CD4-positive, alpha-beta T cell treated with Interleukin-4 for 1 hour (primary cell): Measurements from ENCODE around the gene SASH3.
A peak's percentile ranks its signal among the peaks of the same experiment; 100 is the strongest.
"Not testable (repeated sequence)": the region's sequence is repeated elsewhere in the genome, so short reads cannot be mapped to it uniquely, and the experiment has no call there.

Experiments used
- DNase-seq, 2 donors: peaks; one replicate each; pipeline ENCODE4 v3.0.0-alpha.2; 2020 to 2022

The SASH3 gene

DNA sequence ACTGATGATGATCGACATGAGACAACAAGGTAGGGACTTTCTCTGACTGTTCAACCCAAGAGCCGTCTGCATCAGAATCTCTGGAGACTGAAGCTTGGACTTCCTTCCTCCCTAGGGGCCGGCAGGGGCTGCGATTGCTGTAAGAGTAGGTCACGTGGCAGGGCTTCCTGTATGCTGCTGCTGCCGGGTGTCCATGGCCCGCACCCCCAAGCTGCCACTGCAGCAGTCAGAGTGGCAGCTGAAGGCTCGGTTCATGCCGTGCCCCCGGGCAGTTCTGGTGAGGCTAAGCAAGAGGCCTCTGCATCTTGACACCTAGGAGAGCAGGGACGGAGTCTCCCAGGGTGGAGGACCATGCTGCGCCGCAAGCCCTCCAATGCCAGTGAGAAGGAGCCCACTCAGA, at the start of gene SASH3:
Gene SASH3 (plus strand): TSS at position 203 of the 400 bp plus-strand sequence. CDS start 149 bp downstream, at position 352.
- DNase-seq: peak; percentile 76 to 87

DNA sequence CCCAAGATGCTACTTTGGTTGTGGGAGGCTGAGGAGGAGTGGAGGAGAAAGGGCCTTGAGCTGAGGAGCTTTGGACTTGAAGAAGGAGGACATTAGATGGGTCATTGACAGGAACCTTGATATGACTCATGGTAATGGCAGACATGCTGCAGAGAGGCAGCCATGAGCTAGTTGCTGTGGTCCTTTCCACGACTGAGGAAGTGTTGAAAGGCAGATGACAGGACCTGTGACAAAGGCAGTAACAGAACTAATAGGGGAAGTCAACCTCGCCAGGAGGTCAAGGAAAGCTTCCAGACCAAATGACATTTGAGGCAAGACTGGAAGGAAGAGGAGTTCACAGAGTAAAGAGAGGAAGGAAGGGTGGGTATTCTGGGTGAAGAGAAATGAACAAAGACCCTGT, 48.5 kb upstream of the SASH3 start:
- peak in 1 of 2 donors; percentile 55 for DNase-seq

DNA sequence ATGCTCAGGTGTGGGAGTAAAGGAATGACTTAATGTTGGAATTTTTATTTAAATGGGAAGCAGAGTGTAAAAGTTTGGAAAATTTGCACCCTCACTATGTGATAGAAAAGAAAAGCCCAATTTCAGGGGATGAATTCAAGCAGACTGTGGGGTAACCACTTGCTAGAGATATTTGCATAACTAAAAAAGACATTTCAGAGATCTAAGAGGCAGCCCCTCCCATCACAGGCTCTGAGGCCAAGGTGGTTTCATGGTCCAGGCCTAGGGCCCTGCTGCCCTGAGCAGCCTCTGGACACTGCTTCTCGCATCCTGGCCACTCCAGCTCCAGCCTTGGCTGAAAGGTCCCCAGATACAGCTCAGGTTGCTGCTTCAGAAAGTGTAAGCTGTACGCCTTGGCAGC, 46.9 kb upstream of the SASH3 start:
- DNase-seq: peak in 1 of 2 donors; percentile 10

DNA sequence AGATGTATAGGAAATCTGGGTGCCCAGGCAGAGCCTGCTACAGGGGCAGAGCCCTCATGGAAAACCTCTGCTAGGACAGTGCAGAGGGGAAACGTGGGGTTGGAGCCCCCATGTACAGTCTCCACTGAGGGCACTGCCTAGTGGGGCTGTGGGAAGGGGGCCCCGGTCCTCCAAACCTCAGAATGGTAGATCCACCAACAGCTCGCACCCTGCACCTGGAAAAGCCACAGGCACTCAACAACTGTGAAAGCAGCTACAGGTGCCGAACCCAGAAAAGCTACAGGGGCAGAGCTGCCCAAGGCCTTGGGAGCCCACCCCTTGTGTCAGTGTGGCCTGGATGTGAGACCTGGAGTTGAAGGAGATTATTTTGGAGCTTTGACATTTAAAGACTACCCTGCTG, 46.4 kb upstream of the SASH3 start:
- peak in 1 of 2 donors; percentile 6 for DNase-seq

DNA sequence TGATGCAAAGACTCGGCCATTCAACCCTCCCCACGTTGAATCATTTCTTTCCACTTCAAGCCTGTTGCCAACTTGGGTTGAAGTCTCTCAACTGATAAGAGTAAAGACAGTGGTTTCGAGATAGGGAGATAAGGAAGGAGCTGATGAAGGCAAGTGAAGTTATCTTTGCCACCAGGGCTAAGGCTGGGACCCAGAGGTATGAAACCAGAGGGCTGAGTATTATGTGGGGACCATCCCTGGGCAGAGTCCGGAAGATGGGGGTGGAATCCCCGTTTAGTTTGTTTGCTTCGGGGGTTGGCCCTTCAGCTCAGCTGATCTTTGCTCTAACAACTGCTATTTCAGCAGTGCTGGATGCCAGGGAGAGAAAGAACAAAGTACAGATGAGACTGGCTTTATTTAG, 43.3 kb upstream of the SASH3 start:
- DNase-seq: peak in 1 of 2 donors; percentile 24

DNA sequence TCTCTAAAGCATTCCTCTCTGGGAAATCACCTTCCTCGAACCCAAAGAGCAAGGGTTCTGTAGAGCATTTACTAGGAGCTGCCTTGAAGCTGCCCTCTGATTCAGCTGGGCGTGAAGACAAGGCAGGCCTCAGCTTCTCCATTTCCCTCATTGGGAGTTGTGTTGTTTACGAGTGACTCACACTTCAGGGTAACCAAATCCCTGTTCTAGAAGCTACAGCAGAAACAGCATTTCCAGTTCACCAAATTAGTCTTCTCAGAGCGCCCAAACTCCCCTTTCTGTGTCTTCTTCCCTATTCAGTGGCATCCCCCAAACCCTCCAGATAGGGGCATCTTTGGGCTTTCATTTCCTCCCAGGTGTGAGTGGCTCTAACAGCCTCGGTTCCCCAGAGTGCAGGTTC, 41.8 kb upstream of the SASH3 start:
- peak in 1 of 2 donors; percentile 49 for DNase-seq

DNA sequence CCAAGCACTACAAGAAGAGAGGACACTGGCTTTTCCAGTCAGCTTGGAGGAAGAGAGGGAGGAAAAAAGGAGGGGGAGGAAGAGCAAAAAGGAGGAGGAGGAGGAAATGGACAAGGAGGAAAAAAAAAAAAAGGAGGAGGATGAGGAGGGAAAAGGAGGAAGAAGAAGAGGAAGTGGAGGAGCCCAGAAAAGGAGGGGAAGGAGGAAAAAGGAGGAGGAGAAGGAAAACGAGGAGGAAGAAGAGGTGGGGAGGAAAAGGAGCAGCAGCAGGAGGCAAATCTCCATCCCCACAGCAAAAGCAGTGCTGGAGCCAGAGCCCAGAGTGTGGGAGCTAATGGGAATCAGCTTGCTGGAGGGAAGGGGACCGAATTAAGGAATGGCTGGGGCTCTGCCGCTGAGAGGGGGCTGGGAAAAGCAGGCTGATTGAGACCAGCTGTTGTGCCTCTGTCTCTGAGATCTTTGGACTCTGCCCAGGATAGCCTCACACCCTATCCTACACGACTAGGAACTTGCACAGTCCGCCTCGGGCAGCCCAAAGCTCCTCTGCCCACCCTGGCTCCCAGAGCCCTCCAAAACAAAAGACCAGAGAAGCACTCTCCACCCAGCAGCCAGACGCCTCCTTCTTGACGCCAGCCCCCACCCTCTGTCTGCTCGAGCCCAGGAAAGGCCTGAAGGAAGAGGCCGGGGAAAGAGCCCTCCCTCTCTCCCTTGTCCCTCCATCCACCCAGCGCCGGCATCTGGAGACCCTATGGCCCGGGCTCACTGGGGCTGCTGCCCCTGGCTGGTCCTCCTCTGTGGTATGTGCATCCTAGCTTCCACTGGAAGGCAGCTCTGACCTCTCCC, 41.1 kb upstream of the SASH3 start, which contains the start of gene XPNPEP2:
Gene XPNPEP2 (plus strand): TSS at position 514 of the 843 bp plus-strand sequence. CDS start 235 bp downstream, at position 749.
- no peak for DNase-seq

DNA sequence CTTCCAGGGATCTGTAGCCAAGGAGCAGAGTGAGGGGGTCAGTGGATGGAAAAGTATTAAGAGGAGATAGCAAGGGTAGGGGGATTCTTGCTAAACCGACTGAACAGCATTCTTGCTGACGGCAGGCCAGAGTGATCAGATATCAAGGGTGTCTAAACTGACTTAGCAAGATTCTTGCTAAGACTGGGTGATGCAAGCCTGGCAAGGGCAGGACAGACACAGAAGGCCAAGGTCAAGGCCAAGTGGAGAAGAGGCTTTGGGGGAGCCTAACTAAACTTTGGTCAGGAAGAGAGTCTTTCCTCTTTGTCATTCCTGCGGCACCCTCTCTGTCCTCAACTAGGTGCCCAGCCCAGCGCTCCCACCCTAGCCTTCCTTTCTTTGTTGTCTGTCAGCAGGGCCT, 40.2 kb upstream of the SASH3 start:
- no peak for DNase-seq

DNA sequence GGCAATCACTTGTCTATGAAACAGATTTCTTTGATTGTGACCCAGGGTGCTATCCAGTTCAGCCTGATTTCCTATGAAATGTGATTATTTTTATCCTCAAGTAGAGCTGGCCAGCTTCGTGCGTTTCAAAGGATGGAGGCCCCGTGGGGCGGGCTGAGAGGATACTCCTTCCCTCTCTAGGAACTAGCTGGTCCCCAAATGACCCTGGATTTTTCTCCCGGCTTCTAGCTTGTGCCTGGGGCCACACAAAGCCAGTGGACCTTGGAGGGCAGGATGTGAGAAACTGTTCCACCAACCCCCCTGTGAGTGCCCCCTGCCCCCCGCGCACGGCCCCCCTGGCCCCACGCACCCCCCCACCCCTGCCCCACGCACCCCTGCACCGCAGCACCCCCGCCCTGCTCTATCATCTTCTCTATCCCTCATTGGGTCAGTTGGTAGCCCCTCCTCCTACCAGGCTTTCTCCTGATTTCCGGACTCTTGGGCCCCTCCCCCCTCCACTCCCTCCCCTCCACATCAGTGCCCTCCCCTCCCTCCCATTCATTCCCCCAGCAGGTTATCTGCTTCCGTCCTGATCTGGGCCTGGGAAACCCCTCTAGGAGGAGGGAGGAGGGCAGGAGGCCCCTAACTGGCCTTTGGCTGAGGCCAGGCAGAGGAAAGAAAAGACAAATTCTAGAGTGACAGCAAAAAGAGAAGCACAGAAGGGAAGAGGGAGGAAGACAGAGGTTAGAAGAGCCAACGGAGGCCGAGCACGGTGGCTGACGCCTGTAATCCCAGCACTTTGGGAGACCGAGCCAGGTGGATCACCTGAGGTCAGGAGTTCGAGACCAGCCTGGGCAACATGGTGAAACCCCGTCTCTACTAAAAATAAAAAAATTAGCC, 37.6 kb upstream of the SASH3 start:
- DNase-seq: no peak

DNA sequence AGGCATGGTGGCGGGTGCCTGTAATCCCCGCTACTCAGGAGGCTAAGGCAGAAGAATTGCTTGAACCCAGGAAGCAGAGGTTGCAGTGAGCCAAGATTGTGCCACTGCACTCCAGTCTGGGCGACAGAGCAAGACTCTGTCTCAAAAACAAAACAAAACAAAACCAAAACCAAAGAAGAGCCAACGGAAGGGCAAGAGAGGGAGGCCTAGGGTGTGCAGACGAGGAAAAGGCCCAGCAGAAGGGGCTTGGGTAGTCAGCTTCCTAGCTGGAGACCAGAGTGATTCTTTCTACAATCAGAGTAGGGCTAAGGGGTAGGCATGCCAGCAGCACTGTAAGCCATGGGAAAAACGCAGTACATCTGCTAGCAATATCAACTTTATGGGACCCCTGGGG, 37.0 kb upstream of the SASH3 start:
- DNase-seq: not testable (repeated sequence)

DNA sequence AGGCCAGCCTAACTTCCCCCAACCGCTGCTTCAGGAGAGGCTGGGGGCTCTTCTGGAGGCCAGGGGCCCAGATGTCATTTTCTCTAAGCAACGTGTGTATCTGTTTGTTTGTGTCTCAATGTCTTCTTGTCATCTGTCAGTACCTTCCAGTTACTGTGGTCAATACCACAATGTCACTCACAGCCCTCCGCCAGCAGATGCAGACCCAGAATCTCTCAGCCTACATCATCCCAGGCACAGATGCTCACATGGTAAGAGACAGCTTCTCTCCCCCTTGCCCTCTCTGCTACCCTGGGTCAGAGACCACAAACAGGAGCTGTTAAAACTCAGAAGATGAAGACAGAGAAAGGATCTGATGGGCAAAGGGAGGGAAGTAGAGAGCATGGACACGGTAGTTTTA, 35.9 kb upstream of the SASH3 start:
- no peak for DNase-seq

DNA sequence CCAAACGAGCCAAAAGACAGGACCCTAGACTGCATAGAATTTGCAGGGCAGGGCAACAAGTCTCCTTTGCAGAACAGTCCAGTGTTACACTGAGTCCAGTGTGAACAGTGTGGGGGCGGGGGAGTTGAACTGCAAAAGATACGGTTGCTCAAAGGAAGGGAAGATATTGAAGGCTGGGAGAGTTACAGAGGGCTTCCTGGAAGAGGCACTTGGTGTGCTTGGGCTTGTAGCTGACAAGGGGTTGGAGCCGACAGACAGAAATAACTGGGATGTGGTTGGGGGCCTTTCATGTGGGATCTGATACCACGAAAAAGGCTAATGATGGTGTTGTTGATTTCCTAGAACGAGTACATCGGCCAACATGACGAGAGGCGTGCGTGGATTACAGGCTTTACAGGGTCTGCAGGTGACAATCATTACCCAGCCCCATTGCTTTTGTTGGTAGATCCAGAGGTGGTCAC, 34.9 kb upstream of the SASH3 start:
- peak in 1 of 2 donors; percentile 43 for DNase-seq

DNA sequence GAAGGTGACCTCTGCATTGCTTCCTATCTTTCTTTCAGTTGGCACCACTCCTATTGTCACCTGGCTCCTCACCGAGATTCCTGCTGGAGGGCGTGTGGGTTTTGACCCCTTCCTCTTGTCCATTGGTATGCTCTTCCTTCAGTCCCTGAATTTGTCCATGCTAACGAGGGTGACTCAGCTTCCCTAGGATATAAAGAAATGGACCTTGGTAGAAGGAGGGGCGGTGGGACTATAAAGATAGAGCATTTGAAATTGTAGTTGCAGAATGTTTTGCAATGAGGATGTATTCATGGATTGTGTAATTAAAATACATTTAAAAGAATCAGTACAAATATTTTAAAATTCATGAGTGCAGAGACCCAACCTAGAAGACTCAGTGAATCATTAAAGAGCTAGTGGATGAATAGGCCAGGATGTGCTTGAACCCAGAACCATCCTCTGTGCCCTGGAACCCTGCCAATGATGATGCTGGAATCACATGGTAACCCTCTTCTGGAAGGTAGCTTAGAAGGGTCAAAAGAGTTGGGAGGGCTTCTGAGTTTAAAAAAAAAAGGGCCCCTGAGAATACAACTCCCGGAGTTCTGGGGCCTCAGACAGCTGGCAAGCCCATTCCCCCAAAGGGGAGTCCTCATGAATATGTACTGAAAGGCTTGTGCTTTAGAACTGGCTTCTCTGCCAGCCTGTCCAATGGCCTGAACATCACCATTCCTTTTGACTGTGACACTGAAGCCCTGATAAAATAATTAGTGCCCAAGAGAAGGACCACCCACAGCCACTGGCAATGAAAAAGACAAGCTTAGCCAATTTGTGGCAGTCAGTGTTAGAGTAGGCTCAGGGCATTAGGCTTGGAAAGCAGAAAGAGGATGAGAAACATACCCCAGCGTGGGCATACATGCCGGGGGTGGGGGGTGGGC, 32.9 kb upstream of the SASH3 start:
- no peak for DNase-seq

DNA sequence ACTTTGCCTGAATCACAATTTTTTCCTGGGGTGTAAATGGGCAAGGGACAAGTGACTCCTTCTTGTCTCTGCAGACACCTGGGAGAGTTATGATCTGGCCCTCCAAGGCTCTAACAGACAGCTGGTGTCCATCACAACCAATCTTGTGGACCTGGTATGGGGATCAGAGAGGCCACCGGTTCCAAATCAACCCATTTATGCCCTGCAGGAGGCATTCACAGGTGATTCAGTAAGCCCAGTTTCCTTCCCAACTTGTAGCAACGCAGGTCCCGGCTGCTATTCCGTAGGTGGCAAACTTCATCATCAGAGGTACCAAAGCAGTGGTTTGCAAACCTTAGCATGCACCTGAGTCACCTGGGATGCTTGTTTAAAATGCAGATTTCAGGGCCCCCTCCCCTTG, 32.2 kb upstream of the SASH3 start:
- no peak for DNase-seq

DNA sequence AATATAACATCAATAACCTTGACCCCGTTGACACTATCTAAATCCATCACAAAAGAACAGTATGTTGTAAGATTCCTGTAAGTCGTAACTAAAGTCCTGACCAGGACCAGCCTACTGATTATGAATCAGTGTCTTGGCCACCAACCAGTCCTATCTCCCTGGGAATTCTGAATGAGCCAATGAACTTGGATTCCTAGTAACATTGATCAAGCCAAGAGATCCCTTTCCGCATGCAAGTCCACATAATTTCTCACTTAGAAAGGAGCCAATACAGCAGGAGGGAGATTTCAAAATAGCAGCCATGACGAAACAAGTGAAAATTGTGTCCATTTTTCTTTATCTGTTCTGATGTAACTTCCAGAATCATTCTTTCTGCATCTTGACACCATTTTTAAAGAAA, 31.4 kb upstream of the SASH3 start:
- no peak for DNase-seq

DNA sequence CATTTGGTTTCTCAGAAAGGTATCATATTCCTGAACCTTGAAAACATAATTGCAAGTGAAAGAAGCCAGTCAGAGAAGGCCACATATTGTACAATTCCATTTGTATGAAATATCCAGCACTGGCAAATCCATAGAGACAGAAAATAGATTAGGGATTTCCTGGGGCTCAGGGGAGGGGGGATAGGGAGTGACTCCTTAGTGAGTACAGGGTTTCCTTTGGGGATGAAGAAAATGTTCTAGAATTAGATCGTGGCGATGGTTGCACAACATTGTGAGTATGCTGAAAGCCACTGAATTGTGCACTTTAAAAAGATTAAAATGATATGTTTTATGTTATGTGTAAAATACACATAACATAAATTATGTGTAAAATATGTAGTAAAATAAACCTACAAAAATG, 30.7 kb upstream of the SASH3 start:
- no peak for DNase-seq

DNA sequence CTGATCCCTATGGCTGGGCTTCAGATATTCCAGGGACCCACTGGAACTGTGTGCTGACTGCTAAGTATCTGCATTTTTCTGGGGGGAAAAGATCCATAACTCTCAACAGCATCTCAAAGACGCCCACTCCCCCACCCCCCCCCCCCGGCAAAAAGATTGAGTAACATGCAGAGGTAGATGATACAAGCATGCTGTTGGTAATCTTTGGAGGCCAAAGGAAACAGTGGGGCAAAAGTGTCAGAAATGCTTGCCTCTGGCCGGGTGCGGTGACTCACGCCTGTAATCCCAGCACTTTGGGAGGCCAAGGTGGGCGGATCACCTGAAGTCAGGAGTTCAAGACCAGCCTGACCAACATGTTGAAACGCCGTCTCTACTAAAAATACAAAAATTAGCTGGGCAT, 28.8 kb upstream of the SASH3 start:
- no peak for DNase-seq

DNA sequence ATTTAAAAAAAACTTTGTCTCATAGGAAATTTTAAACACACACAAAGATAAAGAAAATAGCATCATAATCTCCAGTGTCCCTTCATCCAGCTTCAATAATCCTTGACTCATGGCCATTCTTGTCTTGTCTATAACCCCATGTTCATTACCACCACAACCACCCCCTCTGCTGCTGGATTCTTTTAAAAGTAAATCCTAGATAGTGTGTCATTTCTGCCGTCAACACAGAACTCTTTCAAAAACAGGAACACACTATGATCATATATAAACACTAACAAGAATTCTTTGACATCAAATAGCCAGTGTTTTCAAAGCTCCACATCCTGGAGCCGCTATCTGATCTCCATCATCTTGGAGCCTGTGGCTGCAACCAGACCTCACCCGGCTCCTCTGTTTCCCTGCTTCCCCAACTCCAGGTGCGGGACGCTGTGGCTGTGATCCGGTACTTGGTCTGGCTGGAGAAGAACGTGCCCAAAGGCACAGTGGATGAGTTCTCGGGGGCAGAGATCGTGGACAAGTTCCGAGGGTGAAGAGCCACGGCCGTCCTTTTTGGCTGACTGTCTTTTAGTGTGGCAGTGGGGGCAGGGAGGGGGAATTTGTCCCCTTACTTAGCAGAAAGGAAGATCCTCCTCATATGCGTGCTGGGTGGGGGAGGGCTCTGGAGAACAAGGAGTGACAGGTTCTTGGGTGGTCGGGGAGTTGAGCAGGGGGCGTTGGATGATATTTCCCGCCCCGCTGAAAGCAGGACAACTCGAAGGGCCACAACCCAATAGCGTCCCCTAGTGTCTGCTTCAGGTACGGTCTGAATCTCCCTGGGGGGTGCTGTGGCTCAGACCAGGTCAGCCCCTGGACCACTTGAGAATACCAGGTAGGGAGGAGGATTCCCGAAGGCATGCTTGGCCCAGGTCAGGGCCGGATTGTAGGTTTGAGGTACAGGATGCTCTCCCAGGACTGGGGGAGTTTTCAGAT, 25.4 kb upstream of the SASH3 start:
- DNase-seq: no peak

DNA sequence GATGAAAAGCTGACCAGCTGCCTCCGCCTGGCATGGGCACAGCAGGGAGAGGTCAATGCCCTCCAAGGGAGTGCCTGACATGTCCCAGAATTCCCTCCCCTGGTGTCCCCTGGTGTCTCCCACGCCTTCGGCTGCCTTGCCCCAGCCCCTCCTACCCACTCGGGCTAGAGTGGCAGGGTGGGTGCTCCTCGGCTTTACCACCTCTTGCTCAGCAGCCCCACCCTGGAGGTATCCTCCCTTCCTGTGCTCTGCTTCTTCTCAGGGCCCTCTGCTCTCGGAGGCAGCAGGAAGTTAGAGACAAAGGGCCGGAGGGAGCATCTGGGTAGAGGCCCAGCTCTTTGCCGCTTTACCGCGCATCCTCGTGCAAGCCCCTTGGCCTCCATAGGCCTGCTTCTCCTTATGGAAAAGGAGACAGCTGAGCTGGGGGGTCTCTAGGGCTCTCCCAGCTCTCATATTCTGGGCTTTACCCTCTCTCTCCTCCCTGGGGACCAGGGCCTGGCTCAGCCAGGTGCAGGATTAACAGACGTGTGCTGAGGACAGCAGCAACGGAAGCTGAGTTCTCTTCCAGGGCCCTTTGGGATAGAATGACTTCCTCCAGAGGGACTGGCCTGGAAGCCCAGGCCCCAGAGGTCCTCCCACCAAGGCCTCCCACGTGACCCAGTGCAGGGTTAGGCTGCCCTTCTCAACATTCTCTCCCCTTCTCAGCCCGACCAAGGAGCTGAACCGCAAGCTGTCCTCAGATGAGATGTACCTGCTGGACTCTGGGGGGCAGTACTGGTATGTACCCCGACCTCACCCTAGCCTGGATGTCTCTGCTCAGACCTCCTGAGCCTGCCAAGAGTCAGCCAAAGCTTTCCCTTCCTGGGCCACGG, 23.7 kb upstream of the SASH3 start:
- DNase-seq: peak in 1 of 2 donors; percentile 36

DNA sequence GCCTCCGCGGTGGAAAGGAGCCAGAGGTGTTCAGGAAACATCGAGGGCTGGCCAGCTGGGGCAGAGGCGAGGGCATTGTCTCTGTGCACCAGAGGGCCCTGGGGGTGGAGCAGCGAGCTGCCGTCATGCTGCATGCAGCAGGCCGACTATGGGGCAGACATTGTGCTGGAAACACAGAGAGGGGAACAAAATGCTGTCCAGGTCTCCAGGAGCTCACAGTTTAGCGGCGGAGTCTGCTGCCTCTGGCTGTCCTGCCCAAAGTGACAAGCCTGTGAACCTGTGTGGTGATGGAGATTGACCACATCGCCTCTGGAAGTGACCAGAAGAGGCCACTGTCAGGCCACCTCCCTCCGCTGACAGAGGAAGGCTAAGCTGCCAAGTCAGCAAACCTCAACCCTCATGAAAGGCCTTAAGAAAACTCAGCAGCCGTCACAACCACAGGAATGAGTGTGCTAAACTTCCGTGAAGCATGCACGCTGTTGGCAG, 20.1 kb upstream of the SASH3 start:
- peak; percentile 64 to 69 for DNase-seq
